HepG2 (cell line): Measurements from ENCODE around the gene CD34. TPM values are rescaled to one million over a fixed set of nuclear protein-coding genes. Genes with fewer than 3 reads are reported as not detected.

Experiments
- ATAC-seq: fragments of 200-7000 bp; cut with Tn5 transposase; 3 replicates; pipeline ENCODE4 v1.9.1; 2020; ENCODE audit warnings: mild to moderate bottlenecking, moderate library complexity
- BruUV-seq: library from RNA; stranded (reverse); fragments of 400-500 nt; replicated peaks from 2 replicates; lab custom pipeline; 2021; lab: Mats Ljungman, UMichigan
- CTCF ChIA-PET: fragments of 300-600 bp; formaldehyde crosslinking; extraction: SDS; loops from one replicate; lab custom pipeline; 2021; ENCODE audit warnings: low total read pairs, inconsistent platforms, low intra/inter-chr PET ratio; lab: Yijun Ruan, JAX
- POLR2A ChIA-PET: fragments of 350-600 bp; sonication (Branson Sonifier 250); formaldehyde crosslinking; loops from one replicate; lab custom pipeline; 2020; ENCODE audit warnings: antibody characterized with exemption, inconsistent platforms; lab: Yijun Ruan, JAX
- DNase-seq: peaks from one replicate; pipeline ENCODE4 v3.0.0-alpha.2; 2015; ENCODE audit warnings: low spot score
- FAIRE-seq: peaks from 3 replicates; lab custom pipeline; 2011; peaks lifted over from hg19 to GRCh38; lab: Jason Lieb, UNC
- H2AFZ ChIP-seq: one replicate; pipeline ENCODE4 v1.6.1; 2011; ENCODE audit warnings: low read length, inconsistent platforms
- H3K27ac ChIP-seq: fragments of 300-600 bp; 3 replicates; pipeline ENCODE4 v1.8.0; 2011; ENCODE audit warnings: mixed run types, mild to moderate bottlenecking, mixed read lengths, low read length, inconsistent platforms; ENCODE audit not compliant: insufficient read depth; ENCODE audit errors: extremely low read length
- H3K27me3 ChIP-seq, 2 experiments: fragments of 200-600 bp in 1 of 2; 2 replicates in 1 of 2; 3 replicates in 1 of 2; pipeline versions ENCODE4 v1.6.0 to v1.8.0; 2011; ENCODE audit warnings: low read length in 2 of 2, mild to moderate bottlenecking in 2 of 2, moderate library complexity in 2 of 2, inconsistent platforms in 1 of 2; ENCODE audit not compliant: insufficient read depth in 2 of 2, control insufficient read depth in 1 of 2
- H3K36me3 ChIP-seq, 2 experiments: fragments of 200-600 bp in 1 of 2; replicated peaks in 1 of 2; 2 replicates in 1 of 2; 3 replicates in 1 of 2; pipeline versions ENCODE4 v1.5.1 to v1.8.0; 2011; ENCODE audit warnings: low read length in 2 of 2, inconsistent platforms in 1 of 2; ENCODE audit not compliant: insufficient read depth in 2 of 2, control insufficient read depth in 1 of 2
- H3K4me1 ChIP-seq: 2 replicates; pipeline ENCODE4 v1.5.1; 2012; ENCODE audit warnings: low read length, inconsistent platforms; ENCODE audit not compliant: insufficient read depth
- H3K4me2 ChIP-seq: 2 replicates; pipeline ENCODE4 v1.6.0; 2011; ENCODE audit warnings: low read depth, low read length, inconsistent platforms
- H3K4me3 ChIP-seq, 3 experiments: fragments of 200-600 bp in 1 of 3; sonication (generic), shearing (Covaris generic) in 1 of 3; replicated peaks in 1 of 3; 2 replicates each; pipeline ENCODE4 v1.5.1; 2011 to 2016; ENCODE audit warnings: low read length in 3 of 3, inconsistent platforms in 2 of 3, low read depth in 2 of 3, mild to moderate bottlenecking in 2 of 3, control low read depth in 1 of 3, mixed read lengths in 1 of 3; ENCODE audit not compliant: insufficient read depth in 1 of 3
- H3K79me2 ChIP-seq: one replicate; pipeline ENCODE4 v1.6.1; 2011; ENCODE audit warnings: low read length, inconsistent platforms; ENCODE audit not compliant: insufficient read depth
- H3K9ac ChIP-seq: 2 replicates; pipeline ENCODE4 v1.6.0; 2011; ENCODE audit warnings: mild to moderate bottlenecking, low read depth, low read length, inconsistent platforms; ENCODE audit not compliant: insufficient read depth
- H3K9me3 ChIP-seq: 2 replicates; pipeline ENCODE4 v1.5.1; 2012; ENCODE audit warnings: mild to moderate bottlenecking, low read length
- H4K20me1 ChIP-seq: 2 replicates; pipeline ENCODE4 v1.6.0; 2011; ENCODE audit warnings: inconsistent platforms, mild to moderate bottlenecking, low read length, moderate library complexity; ENCODE audit not compliant: insufficient read depth
- FUBP1 ChIP-seq: sonication (generic); formaldehyde crosslinking; IDR thresholded peaks from 2 replicates; pipeline ENCODE4 v1.5.1; 2020; ENCODE audit warnings: missing genetic modification reagents, mild to moderate bottlenecking, borderline replicate concordance
- NCOA2 ChIP-seq: sonication (generic); formaldehyde crosslinking; IDR thresholded peaks from 2 replicates; pipeline ENCODE4 v1.8.0; 2022; ENCODE audit warnings: inconsistent platforms
- ONECUT2 ChIP-seq: sonication (generic); formaldehyde crosslinking; IDR thresholded peaks from 2 replicates; pipeline ENCODE4 v1.4.0; 2020; ENCODE audit warnings: missing genetic modification reagents
- PHF20 ChIP-seq: sonication (generic); formaldehyde crosslinking; IDR thresholded peaks from 2 replicates; pipeline ENCODE4 v1.5.0; 2020; ENCODE audit warnings: mild to moderate bottlenecking, missing genetic modification reagents
- POLR2A ChIP-seq, 2 experiments: IDR thresholded peaks; 2 replicates each; pipeline ENCODE4 v1.6.1; 2011; ENCODE audit warnings: low read depth in 2 of 2, low read length in 2 of 2, mild to moderate bottlenecking in 1 of 2, moderate library complexity in 1 of 2; ENCODE audit not compliant: insufficient read depth in 1 of 2
- PRDM15 ChIP-seq: sonication (generic); formaldehyde crosslinking; IDR thresholded peaks from 2 replicates; pipeline ENCODE4 v1.4.0; 2020; ENCODE audit warnings: missing genetic modification reagents
- RFX5 ChIP-seq: IDR thresholded peaks from 2 replicates; pipeline ENCODE4 v1.6.1; 2011; ENCODE audit warnings: low read depth, low read length, improper control_type of control experiment
- SNAPC5 ChIP-seq: sonication (generic); formaldehyde crosslinking; IDR thresholded peaks from 2 replicates; pipeline ENCODE4 v1.8.1; 2023; ENCODE audit warnings: mild to moderate bottlenecking, missing genetic modification reagents, borderline replicate concordance
- TCF7L2 ChIP-seq: IDR thresholded peaks from 2 replicates; pipeline ENCODE4 v1.6.1; 2011; ENCODE audit warnings: mild to moderate bottlenecking, low read depth, low read length, moderate library complexity
- ZBTB14 ChIP-seq: sonication (generic); formaldehyde crosslinking; IDR thresholded peaks from 2 replicates; pipeline ENCODE4 v1.4.0; 2020; ENCODE audit warnings: missing genetic modification reagents
- WGBS: methylation state at CpG from one replicate; pipeline ENCODE4 v1.1.6; 2017; ENCODE audit warnings: low lambda C conversion rate; 5-methylcytosine and 5-hydroxymethylcytosine counted together
- in situ Hi-C: cut with HindIII; loops from 2 replicates; pipeline ENCODE4 v1.10.0; 2017; ENCODE audit warnings: low pct_unique_long_range_greater_than_20kb; ENCODE audit not compliant: extremely low pct_ligation_motif_present
- intact Hi-C: fragments of 100-400 bp; cut with micrococcal nuclease; formaldehyde crosslinking; loops from one replicate; pipeline ENCODE4 v1.10.0; 2022; ENCODE audit not compliant: unreplicated experiment
- polyA plus RNA-seq, 8 experiments: library from polyadenylated mRNA; depleted of rRNA in 3 of 8; stranded (reverse) in 7 of 8; unstranded in 1 of 8; fragments of >200 nt; fragmentation: Illumina TruSeq in 4 of 8; extraction: Trizol in 4 of 8; gene quantifications; 2 replicates each; pipeline versions ENCODE4 v1.2.1 to v1.2.3, GENCODE V29; 2011 to 2016; ENCODE audit warnings: low read depth in 4 of 8, missing spikeins in 1 of 8, mixed read lengths in 1 of 8; ENCODE audit not compliant: insufficient read depth in 1 of 8
- total RNA-seq, 5 experiments: library from RNA; depleted of rRNA; stranded (reverse); fragments of >200 nt; fragmentation: Illumina TruSeq; extraction: Trizol; gene quantifications; 2 replicates each; pipeline ENCODE4 v1.2.3, GENCODE V29; 2016; ENCODE audit warnings: low read depth in 1 of 5

Gene CD34
- total and polyA plus RNA-seq, 2 of the 13 experiments (the other 11 are each of a cell fraction or from before 2014, with no cell fraction given) = not detected

- no peaks in the 10 kb centered on the region for H3K36me3 ChIP-seq
- 42% methylated on average over 9 of the region's 9 CpGs for WGBS
- no peaks in the 10 kb centered on the region for H4K20me1 ChIP-seq
- H3K4me3 ChIP-seq = no peak overlapping the region
- no peaks in the 10 kb centered on the region for H3K9me3 ChIP-seq
- H3K27ac ChIP-seq = no peak overlapping the region
- no peak overlapping the region for H3K9ac ChIP-seq
- in situ Hi-C loops (loop anchor here (10.0 kb wide), 1 partner anchor 110 kb away; no protein-coding TSS in a partner anchor), intact Hi-C loops (loop anchor here (1.0 kb wide), 2 partner anchors 79 to 114 kb away; no protein-coding TSS in a partner anchor)
- H3K4me2 ChIP-seq = 0 out of 2 replicates have a peak overlapping the region, but pooled peaks have one; percentile 20
- CTCF ChIA-PET = interaction anchor here (1.2 to 3.0 kb wide), 4 partner anchors 77 to 207 kb away, joined by 3 to 26 read pairs (median 6); no protein-coding TSS in a partner anchor
- no peak for ATAC-seq
- H3K79me2 ChIP-seq = no peaks in the 10 kb centered on the region
- POLR2A ChIA-PET = interaction anchor here (1.0 to 2.4 kb wide), 2 partner anchors 58 to 79 kb away, joined by 3 to 10 read pairs; no protein-coding TSS in a partner anchor
- DNase-seq = no peak
- no peak overlapping the region for H2AFZ ChIP-seq
- peaks cover 13% of the 10 kb centered on the region; the same call in 1 of the 2 replicates for H3K4me1 ChIP-seq
- H3K27me3 ChIP-seq = peaks cover 2 to 38% of the 10 kb centered on the region in 2 experiments
- BruUV-seq = no TSS peak
- FAIRE-seq = peak; percentile 4
- TF ChIP-seq ONECUT2 (CRISPR knock-in tag) = no peak
- no peak for TF ChIP-seq PHF20
- TF ChIP-seq NCOA2 (CRISPR knock-in tag) = no peak
- TF ChIP-seq RFX5 = no peak
- TF ChIP-seq ZBTB14 (CRISPR knock-in tag) = no peak
- TF ChIP-seq FUBP1 = no peak
- no peak for TF ChIP-seq POLR2A (IDR thresholded peaks at IDR 0.05; ENCODE audit: insufficient read depth in 1 of 2, low read depth in 2 of 2, low read length in 2 of 2)
- TF ChIP-seq TCF7L2 = no peak
- TF ChIP-seq PRDM15 = no peak
- TF ChIP-seq SNAPC5 (CRISPR knock-in tag) = no peak
These were observed 26.5 kb downstream of the CD34 start for GRCh38 chr1:207884266-207885029.
